ENCODE data around the gene PPDPF. TPM values are rescaled to one million over a fixed set of nuclear protein-coding genes. Genes with fewer than 3 reads are reported as not detected.

Gene PPDPF
- total RNA-seq, 1 donor, result 85.4 TPM

DNA sequence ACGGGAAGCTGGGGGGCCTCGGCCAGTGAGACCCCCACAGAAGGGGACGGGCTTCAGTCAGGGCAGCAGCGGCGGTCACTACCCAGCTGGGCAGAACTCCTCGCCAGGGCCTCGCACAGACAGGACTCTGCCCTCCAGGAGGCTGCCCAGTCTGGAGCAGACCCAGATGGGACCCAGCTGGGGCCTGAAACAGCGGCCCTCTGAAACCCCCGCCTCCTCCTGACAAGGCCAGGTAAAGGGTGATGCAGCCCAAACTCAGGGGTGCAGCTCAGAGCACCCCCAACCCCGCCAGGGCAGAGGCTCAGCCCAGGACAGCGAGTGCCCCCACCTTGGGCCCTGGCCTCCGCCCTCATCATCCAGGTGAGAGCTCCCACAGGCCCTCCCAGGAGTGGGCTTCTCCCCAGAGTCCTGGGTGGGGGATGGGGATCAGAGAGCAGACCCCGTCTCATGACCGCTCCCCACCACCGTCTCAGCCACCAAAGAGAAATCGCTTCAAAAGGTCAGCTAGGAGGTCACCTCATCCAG is 23.9 kb upstream of the PPDPF start:
- Histone ChIP-seq H3K36me3 (ENCODE audit: insufficient read depth, low read length) (no peaks in the 10 kb centered on the region), H3K9me3 (ENCODE audit: low read depth, low read length) (no peaks in the 10 kb centered on the region), H3K27me3 (ENCODE audit: insufficient read depth, low read length) (peaks cover 28% of the 10 kb centered on the region), H3K4me2 (ENCODE audit: insufficient read depth, low read length) (peak overlapping the region; percentile 76), H2AFZ (ENCODE audit: low read length) (peak overlapping the region; percentile 51), H3K27ac (ENCODE audit: low read depth, low read length) (no peak overlapping the region), H4K20me1 (ENCODE audit: insufficient read depth, low read length) (no peaks in the 10 kb centered on the region), H3K4me1 (ENCODE audit: insufficient read depth, low read length) (peaks cover 4% of the 10 kb centered on the region), H3K79me2 (ENCODE audit: insufficient read depth, low read length) (no peaks in the 10 kb centered on the region), H3K4me3 (ENCODE audit: insufficient read depth, low read length) (peak overlapping the region; percentile 60)
- peak; percentile 87 for DNase-seq (ENCODE audit: insufficient read length, low spot score, missing footprints)
- no peak for TF ChIP-seq CTCF (IDR thresholded peaks at IDR 0.05; ENCODE audit: extremely low read depth, low read depth, low read length)

- peaks cover 32% of the 10 kb centered on the region for H3K27me3 ChIP-seq (ENCODE audit: insufficient read depth, low read length)
- H3K36me3 ChIP-seq (ENCODE audit: insufficient read depth, low read length), result no peaks in the 10 kb centered on the region
- no peak for TF ChIP-seq CTCF (IDR thresholded peaks at IDR 0.05; ENCODE audit: extremely low read depth, low read depth, low read length)
- no peaks in the 10 kb centered on the region for H4K20me1 ChIP-seq (ENCODE audit: insufficient read depth, low read length)
- no peaks in the 10 kb centered on the region for H3K9me3 ChIP-seq (ENCODE audit: low read depth, low read length)
- peak; percentile 76 for DNase-seq (ENCODE audit: insufficient read length, low spot score, missing footprints)
- no peak overlapping the region for H3K4me3 ChIP-seq (ENCODE audit: insufficient read depth, low read length)
- no peak overlapping the region for H3K27ac ChIP-seq (ENCODE audit: low read depth, low read length)
- H3K4me2 ChIP-seq (ENCODE audit: insufficient read depth, low read length), result no peak overlapping the region
- no peaks in the 10 kb centered on the region for H3K79me2 ChIP-seq (ENCODE audit: insufficient read depth, low read length)
- H2AFZ ChIP-seq (ENCODE audit: low read length), result no peak overlapping the region
- H3K4me1 ChIP-seq (ENCODE audit: insufficient read depth, low read length), result peaks cover 4% of the 10 kb centered on the region
These were observed 23.2 kb upstream of the PPDPF start for GRCh38 chr20:63497138-63497945.

DNA sequence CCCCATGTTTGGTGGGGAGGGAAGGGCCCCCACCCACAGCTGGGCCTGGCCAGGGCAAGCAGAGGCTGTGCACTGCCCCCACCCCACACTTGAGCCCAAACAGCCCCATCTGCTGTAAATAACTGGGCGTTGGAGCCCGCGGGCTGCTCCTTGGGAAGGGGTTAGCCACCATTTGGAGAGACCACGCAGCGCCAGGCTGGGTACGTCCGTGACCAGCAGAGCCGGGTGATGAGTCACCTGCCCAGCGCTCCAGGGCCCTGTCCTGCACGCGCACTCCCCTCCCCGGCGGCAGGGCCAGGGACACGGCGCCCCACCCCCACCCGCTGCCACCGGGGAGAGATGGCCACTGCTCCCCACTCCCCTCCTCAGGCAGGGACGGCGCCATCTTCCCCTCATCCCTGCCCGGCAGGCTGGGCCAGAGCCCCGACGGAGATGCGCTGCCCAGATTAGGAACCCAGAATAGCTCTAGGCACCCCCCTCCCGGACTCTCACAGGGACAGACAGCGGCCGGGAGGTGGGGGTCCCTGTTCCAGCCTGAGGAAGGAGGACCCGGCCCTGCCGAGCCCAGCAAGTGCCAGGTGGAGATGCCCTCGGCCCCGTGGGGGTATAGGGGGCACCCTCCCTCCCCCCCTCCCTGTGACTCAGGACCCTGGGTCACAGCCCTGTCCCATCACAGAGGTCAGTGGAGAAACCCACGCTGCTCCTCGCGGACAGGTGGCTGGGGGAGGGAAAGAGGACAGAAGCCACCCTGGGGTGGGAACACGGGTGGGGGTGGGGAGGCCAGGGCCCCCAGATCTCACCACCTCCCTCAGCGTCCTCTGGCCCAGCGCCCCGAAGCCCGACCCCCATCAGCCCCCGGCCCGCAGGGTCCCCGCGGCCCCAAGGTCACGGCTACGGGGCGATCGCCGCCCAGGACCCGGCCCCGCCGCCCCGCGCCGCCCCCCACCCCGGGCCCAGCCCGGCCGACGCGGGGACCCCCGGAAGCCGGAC is 22.3 kb upstream of the PPDPF start:
- Histone ChIP-seq H3K9me3 (ENCODE audit: low read depth, low read length) (no peaks in the 10 kb centered on the region), H3K27me3 (ENCODE audit: insufficient read depth, low read length) (peaks cover 35% of the 10 kb centered on the region), H3K4me1 (ENCODE audit: insufficient read depth, low read length) (peaks cover 4% of the 10 kb centered on the region), H3K4me2 (ENCODE audit: insufficient read depth, low read length) (no peak overlapping the region), H3K4me3 (ENCODE audit: insufficient read depth, low read length) (no peak overlapping the region), H3K36me3 (ENCODE audit: insufficient read depth, low read length) (no peaks in the 10 kb centered on the region), H3K27ac (ENCODE audit: low read depth, low read length) (no peak overlapping the region), H3K79me2 (ENCODE audit: insufficient read depth, low read length) (no peaks in the 10 kb centered on the region), H2AFZ (ENCODE audit: low read length) (no peak overlapping the region), H4K20me1 (ENCODE audit: insufficient read depth, low read length) (no peaks in the 10 kb centered on the region)
- DNase-seq (ENCODE audit: insufficient read length, low spot score, missing footprints), result peak; percentile 94
- no peak for TF ChIP-seq CTCF (IDR thresholded peaks at IDR 0.05; ENCODE audit: extremely low read depth, low read depth, low read length)

Measured in osteoblast (primary cell).